NCI-H774 (cell line): Measurements from ENCODE around the gene CRIP2.
A peak's percentile ranks its signal among the peaks of the same experiment; 100 is the strongest.

Source experiments
- DNase-seq: peaks from one replicate; lab custom pipeline; 2025; lab: John Stamatoyannopoulos, UW

Gene CRIP2

GRCh38 chr14:105498430-105499255, 24.0 kb downstream of the CRIP2 start:
- DNase-seq = no peak

- DNase-seq = no peak
Observed at GRCh38 chr14:105499256-105500035, 24.8 kb downstream of the CRIP2 start.

GRCh38 chr14:105500036-105500725, 25.6 kb downstream of the CRIP2 start:
- no peak for DNase-seq

- no peak for DNase-seq
Observed at GRCh38 chr14:105500726-105501101, 26.1 kb downstream of the CRIP2 start.

GRCh38 chr14:105501504-105502291, 27.1 kb downstream of the CRIP2 start:
- DNase-seq = no peak

- no peak for DNase-seq
Observed at GRCh38 chr14:105502446-105503295, 28.1 kb downstream of the CRIP2 start.

- DNase-seq = no peak
Observed at GRCh38 chr14:105503296-105503640, 28.6 kb downstream of the CRIP2 start.

GRCh38 chr14:105503935-105504692, 29.5 kb downstream of the CRIP2 start:
- no peak for DNase-seq

GRCh38 chr14:105505101-105505500, 30.5 kb downstream of the CRIP2 start:
- no peak for DNase-seq

GRCh38 chr14:105507247-105507646, 32.6 kb downstream of the CRIP2 start:
- DNase-seq = no peak

GRCh38 chr14:105508069-105508468, 33.4 kb downstream of the CRIP2 start:
- no peak for DNase-seq

- no peak for DNase-seq
Observed at GRCh38 chr14:105508601-105509000, 34.0 kb downstream of the CRIP2 start.

GRCh38 chr14:105517096-105517495, 42.5 kb downstream of the CRIP2 start:
- no peak for DNase-seq

GRCh38 chr14:105519946-105520698, 45.5 kb downstream of the CRIP2 start:
- no peak for DNase-seq

GRCh38 chr14:105525326-105525725, 50.7 kb downstream of the CRIP2 start:
- DNase-seq = no peak

GRCh38 chr14:105525861-105526775, 51.5 kb downstream of the CRIP2 start, which contains the start of gene TMEM121:
Gene TMEM121 (plus strand): TSS chr14:105526583. CDS start chr14:105528835, 2,252 bp downstream.
- DNase-seq = peak; percentile 9

GRCh38 chr14:105526776-105527380, 52.3 kb downstream of the CRIP2 start:
- DNase-seq = no peak

- DNase-seq = no peak
Observed at GRCh38 chr14:105527381-105527825, 52.8 kb downstream of the CRIP2 start.
